ENCODE measurements around the gene PPIH. TPM values are rescaled to one million over a fixed set of nuclear protein-coding genes. Genes with fewer than 3 reads are reported as not detected.
A peak's percentile ranks its signal among the peaks of the same experiment; 100 is the strongest.

Gene PPIH
- total and polyA plus RNA-seq, 2 experiments from 2014 or later: 66.5 to 122 TPM

DNA sequence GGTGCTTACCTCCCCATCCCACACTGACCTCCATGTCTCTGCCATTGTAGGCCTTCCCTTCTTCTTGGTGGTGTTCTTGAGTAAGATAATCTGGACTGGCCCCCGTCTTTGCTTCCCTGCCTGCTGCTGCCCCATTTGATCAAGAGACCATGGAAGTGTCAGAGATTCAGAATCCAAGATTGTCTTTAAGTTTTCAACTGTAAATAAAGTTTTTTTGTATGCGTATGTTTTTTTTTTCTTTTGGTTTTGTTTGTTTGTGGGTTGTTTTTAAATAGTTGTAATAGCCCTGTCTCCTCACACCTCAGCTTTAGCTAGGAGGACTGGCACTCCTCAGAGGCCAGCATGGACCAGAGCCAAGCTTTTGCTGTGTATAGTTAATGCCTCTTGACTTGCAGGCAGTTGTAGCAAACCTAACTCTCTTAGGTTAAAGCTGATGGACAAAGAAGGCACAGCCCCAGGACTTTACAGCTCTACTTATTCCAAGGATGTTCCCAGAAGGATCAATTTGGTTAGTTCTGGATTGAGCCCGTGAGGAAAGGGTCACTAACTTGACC, 18.4 kb downstream of the PPIH start:
- Mint-ChIP-seq H3K4me1 (peaks cover 5% of the 10 kb centered on the region), H3K27me3 (ENCODE audit: insufficient read depth, low read depth, poor library complexity) (no peaks in the 10 kb centered on the region), H3K4me3 (no peak overlapping the region), H3K27ac (no peak overlapping the region), H3K9me3 (no peaks in the 10 kb centered on the region), H3K36me3 (ENCODE audit: low read depth) (peaks cover 9% of the 10 kb centered on the region)
- Histone ChIP-seq H3F3A (replicated peaks; ENCODE audit: low read depth) (0 out of 2 replicates have a peak, but pooled peaks cover 3% of the 10 kb centered on the region), H3K27me3 (ENCODE audit: insufficient read depth) (no peaks in the 10 kb centered on the region), H4K20me1 (replicated peaks; ENCODE audit: insufficient read depth) (0 out of 2 replicates have a peak, but pooled peaks cover 5% of the 10 kb centered on the region), H3K4me3 (no peak overlapping the region), H3K27ac (ENCODE audit: low read depth) (no peak overlapping the region), H3K4me2 (no peak overlapping the region), H3K36me3 (ENCODE audit: insufficient read depth) (no peaks in the 10 kb centered on the region), H3K9me2 (ENCODE audit: insufficient read depth) (no peaks in the 10 kb centered on the region), H3K79me2 (replicated peaks; ENCODE audit: insufficient read depth) (peaks cover 15% of the 10 kb centered on the region), H2AFZ (no peak overlapping the region), H3K4me1 (ENCODE audit: insufficient read depth) (peaks cover 2% of the 10 kb centered on the region; the same call in 1 of the 2 replicates)
- ATAC-seq (no peak), DNase-seq (ENCODE audit: low spot score) (no peak)
- TF ChIP-seq EZH2phosphoT487 (IDR thresholded peaks at IDR 0.05; ENCODE audit: unreplicated experiment) (no peak), CREB1 (CRISPR knock-in tag; IDR thresholded peaks at IDR 0.05; ENCODE audit: low read depth) (no peak), ZNF331 (CRISPR knock-in tag; IDR thresholded peaks at IDR 0.05; ENCODE audit: low read depth) (no peak)

DNA sequence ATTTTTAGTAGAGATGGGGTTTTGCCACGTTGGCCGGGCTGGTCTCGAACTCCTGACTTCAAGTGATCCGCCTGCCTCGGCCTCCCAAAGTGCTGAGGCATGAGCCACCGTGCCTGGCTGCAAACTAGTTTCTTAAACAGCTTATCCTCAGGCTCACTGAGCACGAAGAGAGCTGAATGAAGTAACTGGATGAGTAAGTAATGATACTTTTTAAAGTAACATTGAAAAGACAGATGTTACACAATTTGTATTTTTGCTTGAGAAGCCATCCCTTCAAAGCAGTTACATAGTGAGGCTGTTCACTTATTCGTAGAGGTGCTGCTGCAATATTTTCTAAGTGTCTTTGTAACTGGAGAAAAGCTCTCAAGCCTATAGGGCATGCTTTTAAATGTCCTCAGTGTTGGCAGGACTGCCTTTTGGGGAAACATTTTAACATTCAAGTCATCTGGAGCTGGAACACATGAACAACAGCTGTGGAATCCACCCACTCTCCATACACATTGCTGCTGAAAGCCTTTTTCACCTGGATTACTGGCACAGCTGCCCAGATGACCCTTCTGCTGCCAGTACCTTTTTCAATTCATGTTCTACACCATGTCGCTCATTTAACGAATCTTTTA, 21.3 kb downstream of the PPIH start:
- H3K4me3 ChIP-seq: no peak overlapping the region
- TF ChIP-seq, protein P1, sequence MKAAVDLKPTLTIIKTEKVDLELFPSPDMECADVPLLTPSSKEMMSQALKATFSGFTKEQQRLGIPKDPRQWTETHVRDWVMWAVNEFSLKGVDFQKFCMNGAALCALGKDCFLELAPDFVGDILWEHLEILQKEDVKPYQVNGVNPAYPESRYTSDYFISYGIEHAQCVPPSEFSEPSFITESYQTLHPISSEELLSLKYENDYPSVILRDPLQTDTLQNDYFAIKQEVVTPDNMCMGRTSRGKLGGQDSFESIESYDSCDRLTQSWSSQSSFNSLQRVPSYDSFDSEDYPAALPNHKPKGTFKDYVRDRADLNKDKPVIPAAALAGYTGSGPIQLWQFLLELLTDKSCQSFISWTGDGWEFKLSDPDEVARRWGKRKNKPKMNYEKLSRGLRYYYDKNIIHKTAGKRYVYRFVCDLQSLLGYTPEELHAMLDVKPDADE (IDR thresholded peaks at IDR 0.05): no peak
- TF ChIP-seq EZH2 (IDR thresholded peaks at IDR 0.05; ENCODE audit: low read depth, unreplicated experiment) (no peak), ZNF114 (CRISPR knock-in tag; IDR thresholded peaks at IDR 0.05) (no peak), STAT1 (IDR thresholded peaks at IDR 0.05; ENCODE audit: unreplicated experiment) (no peak), NANOG (IDR thresholded peaks at IDR 0.05; ENCODE audit: borderline replicate concordance) (no peak), POLR2AphosphoS5 (IDR thresholded peaks at IDR 0.05; ENCODE audit: low read depth) (no peak)
- TF ChIP-seq, protein P2, sequence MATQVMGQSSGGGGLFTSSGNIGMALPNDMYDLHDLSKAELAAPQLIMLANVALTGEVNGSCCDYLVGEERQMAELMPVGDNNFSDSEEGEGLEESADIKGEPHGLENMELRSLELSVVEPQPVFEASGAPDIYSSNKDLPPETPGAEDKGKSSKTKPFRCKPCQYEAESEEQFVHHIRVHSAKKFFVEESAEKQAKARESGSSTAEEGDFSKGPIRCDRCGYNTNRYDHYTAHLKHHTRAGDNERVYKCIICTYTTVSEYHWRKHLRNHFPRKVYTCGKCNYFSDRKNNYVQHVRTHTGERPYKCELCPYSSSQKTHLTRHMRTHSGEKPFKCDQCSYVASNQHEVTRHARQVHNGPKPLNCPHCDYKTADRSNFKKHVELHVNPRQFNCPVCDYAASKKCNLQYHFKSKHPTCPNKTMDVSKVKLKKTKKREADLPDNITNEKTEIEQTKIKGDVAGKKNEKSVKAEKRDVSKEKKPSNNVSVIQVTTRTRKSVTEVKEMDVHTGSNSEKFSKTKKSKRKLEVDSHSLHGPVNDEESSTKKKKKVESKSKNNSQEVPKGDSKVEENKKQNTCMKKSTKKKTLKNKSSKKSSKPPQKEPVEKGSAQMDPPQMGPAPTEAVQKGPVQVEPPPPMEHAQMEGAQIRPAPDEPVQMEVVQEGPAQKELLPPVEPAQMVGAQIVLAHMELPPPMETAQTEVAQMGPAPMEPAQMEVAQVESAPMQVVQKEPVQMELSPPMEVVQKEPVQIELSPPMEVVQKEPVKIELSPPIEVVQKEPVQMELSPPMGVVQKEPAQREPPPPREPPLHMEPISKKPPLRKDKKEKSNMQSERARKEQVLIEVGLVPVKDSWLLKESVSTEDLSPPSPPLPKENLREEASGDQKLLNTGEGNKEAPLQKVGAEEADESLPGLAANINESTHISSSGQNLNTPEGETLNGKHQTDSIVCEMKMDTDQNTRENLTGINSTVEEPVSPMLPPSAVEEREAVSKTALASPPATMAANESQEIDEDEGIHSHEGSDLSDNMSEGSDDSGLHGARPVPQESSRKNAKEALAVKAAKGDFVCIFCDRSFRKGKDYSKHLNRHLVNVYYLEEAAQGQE (IDR thresholded peaks at IDR 0.05; ENCODE audit: unreplicated experiment): no peak
- TF ChIP-seq, protein P3, sequence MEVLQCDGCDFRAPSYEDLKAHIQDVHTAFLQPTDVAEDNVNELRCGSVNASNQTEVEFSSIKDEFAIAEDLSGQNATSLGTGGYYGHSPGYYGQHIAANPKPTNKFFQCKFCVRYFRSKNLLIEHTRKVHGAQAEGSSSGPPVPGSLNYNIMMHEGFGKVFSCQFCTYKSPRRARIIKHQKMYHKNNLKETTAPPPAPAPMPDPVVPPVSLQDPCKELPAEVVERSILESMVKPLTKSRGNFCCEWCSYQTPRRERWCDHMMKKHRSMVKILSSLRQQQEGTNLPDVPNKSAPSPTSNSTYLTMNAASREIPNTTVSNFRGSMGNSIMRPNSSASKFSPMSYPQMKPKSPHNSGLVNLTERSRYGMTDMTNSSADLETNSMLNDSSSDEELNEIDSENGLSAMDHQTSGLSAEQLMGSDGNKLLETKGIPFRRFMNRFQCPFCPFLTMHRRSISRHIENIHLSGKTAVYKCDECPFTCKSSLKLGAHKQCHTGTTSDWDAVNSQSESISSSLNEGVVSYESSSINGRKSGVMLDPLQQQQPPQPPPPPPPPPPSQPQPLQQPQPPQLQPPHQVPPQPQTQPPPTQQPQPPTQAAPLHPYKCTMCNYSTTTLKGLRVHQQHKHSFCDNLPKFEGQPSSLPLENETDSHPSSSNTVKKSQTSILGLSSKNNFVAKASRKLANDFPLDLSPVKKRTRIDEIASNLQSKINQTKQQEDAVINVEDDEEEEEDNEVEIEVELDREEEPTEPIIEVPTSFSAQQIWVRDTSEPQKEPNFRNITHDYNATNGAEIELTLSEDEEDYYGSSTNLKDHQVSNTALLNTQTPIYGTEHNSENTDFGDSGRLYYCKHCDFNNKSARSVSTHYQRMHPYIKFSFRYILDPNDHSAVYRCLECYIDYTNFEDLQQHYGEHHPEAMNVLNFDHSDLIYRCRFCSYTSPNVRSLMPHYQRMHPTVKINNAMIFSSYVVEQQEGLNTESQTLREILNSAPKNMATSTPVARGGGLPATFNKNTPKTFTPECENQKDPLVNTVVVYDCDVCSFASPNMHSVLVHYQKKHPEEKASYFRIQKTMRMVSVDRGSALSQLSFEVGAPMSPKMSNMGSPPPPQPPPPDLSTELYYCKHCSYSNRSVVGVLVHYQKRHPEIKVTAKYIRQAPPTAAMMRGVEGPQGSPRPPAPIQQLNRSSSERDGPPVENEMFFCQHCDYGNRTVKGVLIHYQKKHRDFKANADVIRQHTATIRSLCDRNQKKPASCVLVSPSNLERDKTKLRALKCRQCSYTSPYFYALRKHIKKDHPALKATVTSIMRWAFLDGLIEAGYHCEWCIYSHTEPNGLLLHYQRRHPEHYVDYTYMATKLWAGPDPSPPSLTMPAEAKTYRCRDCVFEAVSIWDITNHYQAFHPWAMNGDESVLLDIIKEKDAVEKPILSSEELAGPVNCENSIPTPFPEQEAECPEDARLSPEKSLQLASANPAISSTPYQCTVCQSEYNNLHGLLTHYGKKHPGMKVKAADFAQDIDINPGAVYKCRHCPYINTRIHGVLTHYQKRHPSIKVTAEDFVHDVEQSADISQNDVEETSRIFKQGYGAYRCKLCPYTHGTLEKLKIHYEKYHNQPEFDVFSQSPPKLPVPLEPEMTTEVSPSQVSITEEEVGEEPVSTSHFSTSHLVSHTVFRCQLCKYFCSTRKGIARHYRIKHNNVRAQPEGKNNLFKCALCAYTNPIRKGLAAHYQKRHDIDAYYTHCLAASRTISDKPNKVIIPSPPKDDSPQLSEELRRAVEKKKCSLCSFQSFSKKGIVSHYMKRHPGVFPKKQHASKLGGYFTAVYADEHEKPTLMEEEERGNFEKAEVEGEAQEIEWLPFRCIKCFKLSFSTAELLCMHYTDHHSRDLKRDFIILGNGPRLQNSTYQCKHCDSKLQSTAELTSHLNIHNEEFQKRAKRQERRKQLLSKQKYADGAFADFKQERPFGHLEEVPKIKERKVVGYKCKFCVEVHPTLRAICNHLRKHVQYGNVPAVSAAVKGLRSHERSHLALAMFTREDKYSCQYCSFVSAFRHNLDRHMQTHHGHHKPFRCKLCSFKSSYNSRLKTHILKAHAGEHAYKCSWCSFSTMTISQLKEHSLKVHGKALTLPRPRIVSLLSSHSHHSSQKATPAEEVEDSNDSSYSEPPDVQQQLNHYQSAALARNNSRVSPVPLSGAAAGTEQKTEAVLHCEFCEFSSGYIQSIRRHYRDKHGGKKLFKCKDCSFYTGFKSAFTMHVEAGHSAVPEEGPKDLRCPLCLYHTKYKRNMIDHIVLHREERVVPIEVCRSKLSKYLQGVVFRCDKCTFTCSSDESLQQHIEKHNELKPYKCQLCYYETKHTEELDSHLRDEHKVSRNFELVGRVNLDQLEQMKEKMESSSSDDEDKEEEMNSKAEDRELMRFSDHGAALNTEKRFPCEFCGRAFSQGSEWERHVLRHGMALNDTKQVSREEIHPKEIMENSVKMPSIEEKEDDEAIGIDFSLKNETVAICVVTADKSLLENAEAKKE (CRISPR knock-in tag; IDR thresholded peaks at IDR 0.05): no peak
- no peak overlapping the region for H3K27ac ChIP-seq (ENCODE audit: low read depth)
- Mint-ChIP-seq H3K4me1 (peaks cover 10% of the 10 kb centered on the region), H3K36me3 (ENCODE audit: low read depth) (peaks cover 26% of the 10 kb centered on the region), H3K4me3 (peak overlapping the region; percentile 18; the same call in 1 of the 3 replicates), H3K9me3 (peaks cover 3% of the 10 kb centered on the region; the same call in 2 of the 3 replicates), H3K27me3 (ENCODE audit: insufficient read depth, low read depth, poor library complexity) (peaks cover 12% of the 10 kb centered on the region), H3K27ac (no peak overlapping the region)
- H3K27me3 ChIP-seq (ENCODE audit: insufficient read depth): no peaks in the 10 kb centered on the region
- peaks cover 14% of the 10 kb centered on the region for H4K20me1 ChIP-seq (replicated peaks; ENCODE audit: insufficient read depth)
- H2AFZ ChIP-seq: no peak overlapping the region
- ATAC-seq (no peak), DNase-seq (ENCODE audit: low spot score) (no peak)
- H3K79me2 ChIP-seq (replicated peaks; ENCODE audit: insufficient read depth): peaks cover 32% of the 10 kb centered on the region
- H3K36me3 ChIP-seq (ENCODE audit: insufficient read depth): peaks cover 3% of the 10 kb centered on the region; the same call in 1 of the 2 replicates
- H3K9me2 ChIP-seq (ENCODE audit: insufficient read depth): no peaks in the 10 kb centered on the region
- H3K4me2 ChIP-seq: no peak overlapping the region
- 0 out of 2 replicates have a peak, but pooled peaks cover 3% of the 10 kb centered on the region for H3F3A ChIP-seq (replicated peaks; ENCODE audit: low read depth)
- peaks cover 6% of the 10 kb centered on the region for H3K4me1 ChIP-seq (ENCODE audit: insufficient read depth)

Data from GM23338 (cell line).